Measurements from ENCODE around the gene EVA1A.

The EVA1A gene

GRCh38 chr2:75539955-75540716 lies 20.6 kb downstream of the EVA1A start:
- no peak for DNase-seq

- DNase-seq = no peak
Observed at GRCh38 chr2:75538521-75539490, 21.9 kb downstream of the EVA1A start.

DNA sequence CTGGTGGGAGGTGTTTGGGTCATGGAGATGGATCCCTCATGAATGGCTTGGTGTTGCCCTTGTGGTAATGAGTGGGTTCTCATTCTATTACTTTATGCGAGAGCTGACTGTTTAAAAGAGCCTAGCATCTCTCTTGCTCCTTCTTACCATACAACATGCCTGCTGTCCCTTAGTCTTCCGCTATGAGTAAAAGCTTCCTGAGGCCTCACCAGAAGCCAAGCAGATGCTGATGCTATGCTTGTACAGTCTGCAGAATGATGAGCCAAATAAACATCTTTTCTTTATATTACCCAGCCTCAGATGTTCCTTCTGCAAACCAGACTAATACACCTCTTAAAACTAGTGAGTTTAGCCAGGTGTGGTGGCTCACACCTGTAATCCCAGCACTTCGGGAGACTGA lies 23.1 kb downstream of the EVA1A start:
- DNase-seq = no peak

GRCh38 chr2:75533135-75533534 lies 27.6 kb downstream of the EVA1A start:
- DNase-seq = no peak

GRCh38 chr2:75532488-75532887 lies 28.3 kb downstream of the EVA1A start:
- no peak for DNase-seq

GRCh38 chr2:75528221-75528977 lies 32.3 kb downstream of the EVA1A start:
- DNase-seq = no peak

GRCh38 chr2:75527676-75528075 lies 33.1 kb downstream of the EVA1A start:
- no peak for DNase-seq

GRCh38 chr2:75526842-75527241 lies 33.9 kb downstream of the EVA1A start:
- no peak for DNase-seq

DNA sequence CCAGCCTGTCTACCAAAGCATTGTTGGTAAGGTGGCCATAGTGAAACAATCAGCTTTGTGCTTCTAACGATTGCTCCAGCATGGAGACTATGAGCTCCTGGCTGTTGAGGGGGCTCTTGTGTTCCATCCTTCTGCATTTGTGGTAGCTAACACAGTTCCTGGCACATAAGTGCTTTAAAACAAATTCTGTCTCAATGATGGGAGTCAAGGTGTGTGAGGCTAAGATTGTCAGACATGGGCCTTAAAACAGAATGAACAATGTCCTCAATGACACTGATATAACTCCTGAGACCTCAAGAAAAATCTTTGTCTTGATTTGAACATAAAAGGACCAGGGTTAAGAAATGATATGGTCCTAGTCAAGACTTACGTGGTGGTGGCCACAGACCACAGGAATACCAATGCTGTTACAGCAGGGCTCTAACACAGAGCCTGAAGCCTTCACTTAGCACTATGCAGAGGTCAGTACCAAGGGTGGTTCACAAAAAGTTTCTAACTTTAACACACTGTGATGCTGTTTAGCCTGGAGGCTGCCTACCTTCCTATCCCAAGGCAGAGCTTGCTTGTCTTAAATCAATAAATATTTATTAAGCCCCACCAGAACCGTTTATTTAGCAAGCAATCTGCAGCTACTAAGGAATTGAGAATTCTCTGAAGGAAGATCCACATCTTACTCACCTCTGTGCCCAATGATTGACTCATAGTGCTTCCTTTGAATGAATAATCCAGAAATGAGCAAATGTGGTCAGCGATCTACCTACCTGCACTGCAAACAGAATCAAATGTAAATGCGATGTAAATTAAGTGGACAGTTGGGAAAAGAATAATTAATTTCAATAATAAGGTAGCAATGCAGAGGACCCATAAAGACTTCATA lies 35.1 kb downstream of the EVA1A start:
- no peak for DNase-seq

DNA sequence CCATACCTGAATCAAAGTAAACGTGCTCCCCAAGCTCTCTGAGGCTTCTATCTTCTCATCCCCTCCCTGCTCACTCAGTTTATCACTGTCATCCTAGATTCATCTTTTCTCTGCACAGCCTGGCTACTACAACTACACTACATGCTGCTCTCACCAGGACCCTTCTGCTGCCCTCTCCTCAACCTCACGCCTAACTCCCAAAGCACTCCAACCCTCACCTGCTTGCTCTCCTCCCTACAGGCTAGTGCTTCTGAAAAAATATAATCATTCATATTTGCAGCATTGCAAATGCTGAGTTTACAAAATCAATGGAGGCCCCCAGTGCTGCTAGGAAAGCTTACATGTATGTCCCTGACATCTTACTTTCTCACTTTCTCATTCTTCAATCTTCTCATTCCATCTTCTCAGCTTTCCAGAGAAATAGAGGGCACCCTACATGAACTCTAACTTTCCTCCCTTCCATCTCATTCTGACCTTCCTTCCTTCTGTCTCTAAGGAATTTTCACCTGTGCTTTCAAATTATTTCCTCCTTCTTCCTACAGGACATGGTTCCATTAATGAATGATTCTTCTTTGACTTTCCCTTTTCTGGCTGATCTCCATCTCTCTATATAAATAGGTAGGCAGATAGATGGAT lies 36.3 kb downstream of the EVA1A start:
- DNase-seq = no peak

- DNase-seq = no peak
Observed at GRCh38 chr2:75523313-75524275, 37.1 kb downstream of the EVA1A start.

DNA sequence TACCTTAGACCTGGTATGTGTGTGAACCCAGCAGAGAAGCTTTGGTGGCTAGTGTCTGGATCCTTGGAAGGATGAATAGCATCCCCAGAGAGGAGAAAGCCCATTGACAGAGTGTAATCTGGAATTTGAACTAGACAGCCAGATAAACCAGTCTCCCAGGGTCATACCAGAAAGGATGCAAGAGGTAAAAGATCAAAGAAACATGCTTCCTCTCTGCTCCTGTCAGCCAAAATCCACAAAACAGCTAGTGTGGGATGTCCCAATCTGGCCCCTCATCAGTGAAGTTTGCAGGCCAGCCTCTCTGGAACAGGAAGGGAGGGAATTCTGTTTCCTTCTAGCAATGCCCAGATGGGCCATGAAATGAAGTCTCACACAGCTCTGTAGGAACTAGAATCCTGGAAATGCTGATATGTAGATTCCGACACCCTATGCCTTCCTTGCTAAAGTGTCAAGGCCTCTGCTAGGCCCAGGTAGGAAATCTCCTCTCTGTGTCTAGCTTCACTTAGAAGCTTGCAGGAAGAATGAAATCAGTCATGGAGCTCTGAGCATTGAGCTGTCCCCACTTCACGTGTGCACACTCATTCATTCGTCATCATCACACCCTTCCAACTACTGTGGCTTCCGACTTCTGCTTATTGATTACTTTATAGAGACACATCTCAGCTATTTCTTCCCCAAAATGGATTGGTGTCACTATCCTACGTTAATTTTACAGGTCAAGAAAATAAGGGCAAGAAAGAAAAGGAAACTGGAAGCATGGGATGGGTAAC lies 38.0 kb downstream of the EVA1A start:
- no peak for DNase-seq

DNA sequence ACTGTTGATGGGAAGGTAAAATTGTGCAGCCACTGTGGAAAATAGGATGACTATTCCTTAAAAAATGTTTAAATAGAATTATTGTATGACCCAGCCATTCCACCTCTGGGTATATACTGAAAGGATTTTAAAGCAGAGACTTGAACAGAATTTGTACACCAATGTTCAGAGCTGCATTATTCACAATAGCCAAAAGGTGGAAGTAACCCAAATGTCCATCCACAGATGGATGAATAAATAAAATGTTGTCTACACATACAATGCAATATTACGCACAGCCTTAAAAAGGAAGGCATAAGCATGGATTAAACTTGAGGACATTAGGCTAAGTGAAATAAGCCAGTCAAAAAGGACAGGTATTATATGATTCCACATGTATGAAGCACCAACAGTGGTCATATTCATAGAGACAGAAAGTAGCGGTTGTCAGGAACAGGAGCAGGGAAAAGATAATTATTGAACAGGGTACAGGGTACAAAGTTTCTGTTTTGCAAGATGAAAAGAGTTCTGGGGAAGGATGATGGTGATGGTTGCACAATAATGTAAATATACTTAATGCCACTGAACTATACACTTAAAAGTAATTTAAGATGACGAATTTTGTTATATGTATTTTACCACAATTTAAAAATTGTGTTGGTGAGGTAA lies 39.4 kb downstream of the EVA1A start:
- DNase-seq = no peak

DNA sequence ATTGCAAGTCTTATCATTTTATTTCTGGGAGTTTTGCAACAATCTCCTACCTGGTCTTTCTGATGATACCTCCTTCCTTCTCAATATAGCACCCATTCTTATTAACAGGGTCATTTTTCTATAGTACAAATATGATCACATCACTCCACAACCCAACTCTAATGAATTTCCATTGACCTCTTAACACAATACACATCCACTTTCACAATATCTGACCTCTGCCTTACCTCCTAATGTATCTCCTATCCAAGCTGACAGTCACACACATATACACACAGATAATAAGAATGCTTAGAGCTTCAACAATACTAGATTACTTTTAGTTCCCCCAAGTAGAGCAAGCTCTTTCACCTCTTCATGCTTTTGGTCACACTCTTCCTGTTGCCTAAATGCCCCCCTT lies 40.9 kb downstream of the EVA1A start:
- no peak for DNase-seq

DNA sequence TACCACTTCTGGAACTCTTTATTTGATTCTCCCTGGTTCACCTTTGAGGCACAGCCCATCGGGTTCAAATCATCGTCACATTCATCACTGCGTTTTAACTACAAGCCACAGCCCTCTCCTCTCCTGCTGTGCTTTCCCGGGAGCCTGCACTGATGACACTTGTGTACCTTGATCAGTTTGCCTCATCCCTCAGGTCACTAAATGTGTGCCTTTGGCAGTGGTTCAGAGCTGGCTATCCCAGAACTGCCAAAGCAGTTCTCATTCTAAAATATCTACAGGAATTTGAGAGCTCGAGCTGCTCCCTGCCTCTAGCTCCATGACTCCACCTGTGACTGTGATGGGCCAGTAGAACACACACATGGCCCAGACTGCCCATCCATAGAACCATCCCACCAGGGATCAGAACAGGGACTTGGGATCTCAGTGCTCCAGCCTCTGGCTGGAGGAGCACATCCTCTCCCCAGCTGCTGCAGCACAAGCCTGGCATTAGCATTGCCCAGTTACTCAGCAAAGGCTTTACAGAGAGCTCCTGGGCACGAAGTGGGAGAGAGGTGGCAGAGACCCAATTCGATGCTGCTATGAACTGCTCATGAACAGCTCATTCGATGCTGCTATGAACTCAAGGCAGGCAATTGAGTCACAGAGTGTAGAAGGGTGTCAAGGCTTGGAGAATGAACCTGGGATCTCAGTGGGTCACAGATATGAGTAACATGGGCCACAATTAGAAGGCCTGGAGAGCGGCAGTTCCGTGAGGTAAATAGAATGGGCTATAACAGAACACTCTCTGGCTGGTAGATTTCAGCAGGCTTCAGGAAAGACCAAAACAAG lies 41.9 kb downstream of the EVA1A start:
- no peak for DNase-seq

GRCh38 chr2:75517547-75518230 lies 43.0 kb downstream of the EVA1A start:
- DNase-seq = no peak
